ENCODE data around the gene ARL2BP. TPM values are rescaled to one million over a fixed set of nuclear protein-coding genes. Genes with fewer than 3 reads are reported as not detected.

ARL2BP gene
- total RNA-seq, 1 experiment from 2014 or later, result 47.6 TPM

DNA sequence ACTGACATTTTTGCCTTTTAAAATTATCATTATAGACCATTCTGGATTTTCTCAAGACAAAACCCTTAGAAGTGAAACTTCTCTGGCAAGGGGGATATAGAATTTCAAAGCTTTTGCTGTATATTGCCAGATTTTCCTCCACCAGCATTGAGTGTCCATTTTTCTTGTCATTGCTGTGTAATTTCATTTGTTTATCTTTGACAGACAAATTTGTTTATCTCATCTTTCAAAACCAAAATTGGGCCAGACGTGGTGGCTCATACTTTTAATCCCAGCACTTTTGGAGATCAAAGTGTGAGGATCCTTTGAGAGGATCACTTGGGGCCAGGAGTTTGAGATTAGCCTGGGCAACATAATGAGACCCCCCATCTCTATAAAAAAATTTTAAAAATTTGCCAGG is 16.0 kb upstream of the ARL2BP start:
- Histone ChIP-seq H3K36me3 (ENCODE audit: control insufficient read depth, insufficient read depth, low read length) (peaks cover under 1% of the 10 kb centered on the region), H3K4me3 (ENCODE audit: low read depth, low read length) (no peak overlapping the region), H3K9me3 (no peaks in the 10 kb centered on the region), H3K27me3 (replicated peaks; ENCODE audit: control insufficient read depth, insufficient read depth, low read length) (no peaks in the 10 kb centered on the region), H3K4me1 (no peaks in the 10 kb centered on the region)
- BruUV-seq (replicated peaks), result no TSS peak
- no peak for DNase-seq
- Mint-ChIP-seq H3K4me3 (ENCODE audit: unreplicated experiment) (no peak overlapping the region), H3K4me1 (ENCODE audit: low read depth, unreplicated experiment) (no peaks in the 10 kb centered on the region), H3K9me3 (ENCODE audit: unreplicated experiment) (no peaks in the 10 kb centered on the region), H3K36me3 (ENCODE audit: insufficient read depth, unreplicated experiment) (peaks cover 89% of the 10 kb centered on the region), H3K27ac (ENCODE audit: unreplicated experiment) (no peak overlapping the region), H3K27me3 (ENCODE audit: insufficient read depth, unreplicated experiment) (no peaks in the 10 kb centered on the region)
- CTCF ChIA-PET, result no interaction called here
- TF ChIP-seq, protein P1, sequence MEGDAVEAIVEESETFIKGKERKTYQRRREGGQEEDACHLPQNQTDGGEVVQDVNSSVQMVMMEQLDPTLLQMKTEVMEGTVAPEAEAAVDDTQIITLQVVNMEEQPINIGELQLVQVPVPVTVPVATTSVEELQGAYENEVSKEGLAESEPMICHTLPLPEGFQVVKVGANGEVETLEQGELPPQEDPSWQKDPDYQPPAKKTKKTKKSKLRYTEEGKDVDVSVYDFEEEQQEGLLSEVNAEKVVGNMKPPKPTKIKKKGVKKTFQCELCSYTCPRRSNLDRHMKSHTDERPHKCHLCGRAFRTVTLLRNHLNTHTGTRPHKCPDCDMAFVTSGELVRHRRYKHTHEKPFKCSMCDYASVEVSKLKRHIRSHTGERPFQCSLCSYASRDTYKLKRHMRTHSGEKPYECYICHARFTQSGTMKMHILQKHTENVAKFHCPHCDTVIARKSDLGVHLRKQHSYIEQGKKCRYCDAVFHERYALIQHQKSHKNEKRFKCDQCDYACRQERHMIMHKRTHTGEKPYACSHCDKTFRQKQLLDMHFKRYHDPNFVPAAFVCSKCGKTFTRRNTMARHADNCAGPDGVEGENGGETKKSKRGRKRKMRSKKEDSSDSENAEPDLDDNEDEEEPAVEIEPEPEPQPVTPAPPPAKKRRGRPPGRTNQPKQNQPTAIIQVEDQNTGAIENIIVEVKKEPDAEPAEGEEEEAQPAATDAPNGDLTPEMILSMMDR (IDR thresholded peaks at IDR 0.05; ENCODE audit: insufficient read depth in 1 of 2, low read depth in 1 of 2, low read length in 1 of 2, severe bottlenecking in 1 of 2, unreplicated experiment in 1 of 2), result no peak
- POLR2A ChIA-PET, result no interaction called here
- intact Hi-C loops (cut with micrococcal nuclease; ENCODE audit: unreplicated experiment), result no loop called here

DNA sequence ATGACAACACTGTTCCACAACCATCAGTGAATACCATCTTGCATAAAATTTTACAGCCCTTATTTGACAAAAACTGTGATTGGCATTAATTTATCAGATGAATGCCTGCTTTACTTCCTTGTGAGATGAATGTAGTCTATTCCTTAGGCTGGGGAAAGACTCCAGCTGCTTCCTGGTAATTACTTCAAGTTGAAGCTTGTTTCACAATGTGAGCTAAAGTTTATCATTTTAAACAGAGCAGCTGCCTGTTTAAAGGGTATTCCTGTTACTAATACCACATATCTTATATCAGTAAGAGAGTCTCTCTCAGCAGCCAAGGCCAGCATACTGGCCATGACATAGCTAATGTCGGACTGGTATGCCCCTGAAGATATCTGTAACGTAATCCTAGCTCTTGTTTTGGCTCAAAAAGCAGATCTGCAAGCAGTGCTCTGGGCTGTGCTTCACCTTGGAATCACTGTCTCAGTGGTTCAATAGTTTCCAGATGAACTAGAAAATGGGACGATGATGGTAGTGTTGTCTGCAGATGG is 13.2 kb upstream of the ARL2BP start:
- H3K4me3 ChIP-seq (ENCODE audit: low read depth, low read length), result no peak overlapping the region
- H3K27me3 ChIP-seq (replicated peaks; ENCODE audit: control insufficient read depth, insufficient read depth, low read length), result no peaks in the 10 kb centered on the region
- peaks cover 1% of the 10 kb centered on the region; the same call in 1 of the 2 replicates for H3K36me3 ChIP-seq (ENCODE audit: control insufficient read depth, insufficient read depth, low read length)
- Mint-ChIP-seq H3K36me3 (ENCODE audit: insufficient read depth, unreplicated experiment) (peaks cover 87% of the 10 kb centered on the region), H3K4me1 (ENCODE audit: low read depth, unreplicated experiment) (no peaks in the 10 kb centered on the region), H3K27ac (ENCODE audit: unreplicated experiment) (no peak overlapping the region), H3K4me3 (ENCODE audit: unreplicated experiment) (no peak overlapping the region), H3K9me3 (ENCODE audit: unreplicated experiment) (no peaks in the 10 kb centered on the region), H3K27me3 (ENCODE audit: insufficient read depth, unreplicated experiment) (no peaks in the 10 kb centered on the region)
- no peaks in the 10 kb centered on the region for H3K9me3 ChIP-seq
- no peaks in the 10 kb centered on the region for H3K4me1 ChIP-seq
- TF ChIP-seq, protein P1 (IDR thresholded peaks at IDR 0.05; ENCODE audit: insufficient read depth in 1 of 2, low read depth in 1 of 2, low read length in 1 of 2, severe bottlenecking in 1 of 2, unreplicated experiment in 1 of 2), result no peak
- intact Hi-C loops (cut with micrococcal nuclease; ENCODE audit: unreplicated experiment), result no loop called here
- CTCF ChIA-PET, result no interaction called here
- DNase-seq, result no peak
- POLR2A ChIA-PET, result no interaction called here
- BruUV-seq (replicated peaks), result no TSS peak

DNA sequence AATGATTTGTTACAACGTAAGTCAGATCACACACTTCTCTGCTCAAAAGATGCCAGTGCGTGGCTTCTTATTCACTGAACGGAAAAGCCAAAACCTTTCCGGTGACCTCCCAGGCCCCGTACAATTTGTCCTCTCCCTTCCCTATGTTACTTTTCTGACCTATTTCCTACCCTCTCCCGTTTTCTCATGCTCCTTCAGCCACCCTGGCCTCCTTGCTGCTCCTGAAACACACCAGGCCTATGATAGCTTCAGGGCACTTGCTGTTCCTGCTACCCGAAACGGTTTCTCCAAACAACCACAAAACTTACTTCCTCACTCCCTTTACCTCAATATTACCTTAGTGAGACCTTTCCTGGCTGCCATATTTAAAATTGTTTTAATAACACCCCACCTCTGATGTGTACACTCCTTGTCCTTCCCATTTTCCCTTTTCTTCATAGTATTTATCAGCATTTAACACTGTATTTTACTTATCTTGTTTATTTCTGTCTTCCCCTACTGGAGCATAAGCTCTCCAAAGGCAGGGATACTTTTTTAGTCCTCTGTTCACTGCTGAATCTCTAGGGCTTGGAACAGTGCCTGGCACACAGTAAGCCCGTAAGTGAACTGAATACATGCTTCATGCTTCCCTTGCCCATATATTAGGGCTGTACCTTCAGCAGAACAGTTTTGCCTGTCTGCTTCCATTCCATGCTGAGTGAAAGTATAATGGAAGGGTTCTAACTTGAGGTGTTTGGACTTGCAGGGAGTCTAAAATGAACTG is 10.9 kb upstream of the ARL2BP start:
- Mint-ChIP-seq H3K4me3 (ENCODE audit: unreplicated experiment) (no peak overlapping the region), H3K27ac (ENCODE audit: unreplicated experiment) (no peak overlapping the region), H3K9me3 (ENCODE audit: unreplicated experiment) (no peaks in the 10 kb centered on the region), H3K27me3 (ENCODE audit: insufficient read depth, unreplicated experiment) (no peaks in the 10 kb centered on the region), H3K36me3 (ENCODE audit: insufficient read depth, unreplicated experiment) (peaks cover 81% of the 10 kb centered on the region), H3K4me1 (ENCODE audit: low read depth, unreplicated experiment) (no peaks in the 10 kb centered on the region)
- H3K9me3 ChIP-seq, result no peaks in the 10 kb centered on the region
- peaks cover 3% of the 10 kb centered on the region; the same call in 1 of the 2 replicates for H3K36me3 ChIP-seq (ENCODE audit: control insufficient read depth, insufficient read depth, low read length)
- H3K4me1 ChIP-seq, result no peaks in the 10 kb centered on the region
- no peak for DNase-seq
- intact Hi-C loops (cut with micrococcal nuclease; ENCODE audit: unreplicated experiment), result no loop called here
- ChIA-PET CTCF (no interaction called here), POLR2A (no interaction called here)
- TF ChIP-seq, protein P1 (IDR thresholded peaks at IDR 0.05; ENCODE audit: insufficient read depth in 1 of 2, low read depth in 1 of 2, low read length in 1 of 2, severe bottlenecking in 1 of 2, unreplicated experiment in 1 of 2), result no peak
- no peak overlapping the region for H3K4me3 ChIP-seq (ENCODE audit: low read depth, low read length)
- no TSS peak for BruUV-seq (replicated peaks)
- H3K27me3 ChIP-seq (replicated peaks; ENCODE audit: control insufficient read depth, insufficient read depth, low read length), result no peaks in the 10 kb centered on the region
